ENCODE measurements around the gene KRTAP3-2. TPM values are rescaled to one million over a fixed set of nuclear protein-coding genes. Genes with fewer than 3 reads are reported as not detected.

The KRTAP3-2 gene
- total RNA-seq, 1 experiment from 2014 or later = not detected

DNA sequence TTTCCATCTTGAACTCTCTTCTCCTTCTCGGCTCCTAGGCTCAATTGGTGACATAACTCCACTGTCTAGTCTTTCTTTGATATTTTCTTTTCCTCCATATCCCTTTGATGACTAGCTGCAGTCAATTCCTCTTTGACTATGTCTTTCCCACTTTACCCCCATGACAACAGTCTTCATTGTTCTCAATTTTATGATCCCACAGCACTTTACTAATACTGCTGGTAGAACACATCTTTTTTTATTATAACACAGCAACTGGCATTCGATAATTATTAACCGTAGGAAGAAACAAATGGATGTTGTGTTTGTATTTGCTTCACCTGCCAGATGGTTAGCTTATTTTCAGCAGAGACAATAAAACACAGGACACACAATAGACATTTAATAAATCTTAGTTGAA is 7.0 kb downstream of the KRTAP3-2 start:
- H3K27ac ChIP-seq (ENCODE audit: insufficient read length, low read depth, low read length) = no peak overlapping the region
- no peak overlapping the region for H2BK12ac ChIP-seq (ENCODE audit: insufficient read length, low read depth, low read length)
- no peaks in the 10 kb centered on the region for H3K4me1 ChIP-seq (ENCODE audit: insufficient read depth, low read length)
- H3K4ac ChIP-seq (ENCODE audit: low read depth, low read length) = no peak overlapping the region
- H4K20me1 ChIP-seq (ENCODE audit: control insufficient read depth, insufficient read depth, insufficient read length) = no peaks in the 10 kb centered on the region
- no peak overlapping the region for H3K9ac ChIP-seq (ENCODE audit: extremely low read depth, insufficient read length, low read length)
- H3T11ph ChIP-seq (ENCODE audit: low read length) = no peak overlapping the region
- TF ChIP-seq, protein P1, sequence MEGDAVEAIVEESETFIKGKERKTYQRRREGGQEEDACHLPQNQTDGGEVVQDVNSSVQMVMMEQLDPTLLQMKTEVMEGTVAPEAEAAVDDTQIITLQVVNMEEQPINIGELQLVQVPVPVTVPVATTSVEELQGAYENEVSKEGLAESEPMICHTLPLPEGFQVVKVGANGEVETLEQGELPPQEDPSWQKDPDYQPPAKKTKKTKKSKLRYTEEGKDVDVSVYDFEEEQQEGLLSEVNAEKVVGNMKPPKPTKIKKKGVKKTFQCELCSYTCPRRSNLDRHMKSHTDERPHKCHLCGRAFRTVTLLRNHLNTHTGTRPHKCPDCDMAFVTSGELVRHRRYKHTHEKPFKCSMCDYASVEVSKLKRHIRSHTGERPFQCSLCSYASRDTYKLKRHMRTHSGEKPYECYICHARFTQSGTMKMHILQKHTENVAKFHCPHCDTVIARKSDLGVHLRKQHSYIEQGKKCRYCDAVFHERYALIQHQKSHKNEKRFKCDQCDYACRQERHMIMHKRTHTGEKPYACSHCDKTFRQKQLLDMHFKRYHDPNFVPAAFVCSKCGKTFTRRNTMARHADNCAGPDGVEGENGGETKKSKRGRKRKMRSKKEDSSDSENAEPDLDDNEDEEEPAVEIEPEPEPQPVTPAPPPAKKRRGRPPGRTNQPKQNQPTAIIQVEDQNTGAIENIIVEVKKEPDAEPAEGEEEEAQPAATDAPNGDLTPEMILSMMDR (conservative IDR thresholded peaks at IDR 0.05) = no peak
- WGBS (ENCODE audit: extremely low coverage, insufficient read length, low lambda C conversion rate) = no CpG with 5 or more reads among the region's 3 CpGs
- H4K8ac ChIP-seq (replicated peaks; ENCODE audit: insufficient read length, low read depth, low read length) = no peak overlapping the region
- no peak overlapping the region for H2AK5ac ChIP-seq (ENCODE audit: insufficient read length, low read length)
- H3K27me3 ChIP-seq (ENCODE audit: insufficient read depth, low read length) = no peaks in the 10 kb centered on the region
- no peak overlapping the region for H3K27ac Mint-ChIP-seq
- no peak for DNase-seq
- no peaks in the 10 kb centered on the region for H3K79me1 ChIP-seq (ENCODE audit: insufficient read depth, low read depth, low read length, poor library complexity, severe bottlenecking)
- H3K56ac ChIP-seq (ENCODE audit: insufficient read length, low read depth, low read length) = no peak overlapping the region
- H2BK5ac ChIP-seq (ENCODE audit: insufficient read length, low read length) = no peak overlapping the region
- no peaks in the 10 kb centered on the region for H3K9me3 ChIP-seq (ENCODE audit: control insufficient read depth, low read depth, low read length)
- no peak overlapping the region for H2BK15ac ChIP-seq (ENCODE audit: low read depth, low read length)
- no peaks in the 10 kb centered on the region; the same call in 1 of the 2 replicates for H3K27me3 Mint-ChIP-seq (ENCODE audit: low read depth)
- H3K4me3 Mint-ChIP-seq = no peak overlapping the region
- no peak overlapping the region for H2BK120ac ChIP-seq (ENCODE audit: low read depth, low read length, poor library complexity, severe bottlenecking)
- H3K36me3 Mint-ChIP-seq (ENCODE audit: insufficient read depth in 1 of 3, low read depth in 3 of 3) = no peaks in the 10 kb centered on the region; a peak in 1 of 7 replicates
- no peaks in the 10 kb centered on the region for H3K79me2 ChIP-seq (ENCODE audit: insufficient read depth, low read length)
- H2AFZ ChIP-seq (ENCODE audit: low read length) = no peak overlapping the region
- no peaks in the 10 kb centered on the region for H3K23me2 ChIP-seq (ENCODE audit: insufficient read length, low read depth, low read length, poor library complexity, severe bottlenecking)
- H4K5ac ChIP-seq (ENCODE audit: insufficient read length, low read depth, low read length) = no peak overlapping the region
- no peak overlapping the region for H3K23ac ChIP-seq (ENCODE audit: insufficient read length, low read depth, low read length)
- no peak overlapping the region for H4K91ac ChIP-seq (ENCODE audit: insufficient read length, low read depth, low read length)
- no peak overlapping the region for H3K4me2 ChIP-seq (ENCODE audit: insufficient read depth, insufficient read length, low read length)
- H3K4me1 Mint-ChIP-seq = peaks cover 0 to 3% of the 10 kb centered on the region in 2 experiments; a peak in 1 of 4 replicates
- H3K14ac ChIP-seq (ENCODE audit: insufficient read depth, low read length) = no peak overlapping the region
- no peak overlapping the region for H2BK20ac ChIP-seq (ENCODE audit: low read depth, low read length, poor library complexity, severe bottlenecking)
- H3K18ac ChIP-seq (ENCODE audit: insufficient read length, low read depth, low read length) = no peak overlapping the region
- no peaks in the 10 kb centered on the region for H3K9me3 Mint-ChIP-seq
